Panc1 (cell line): ENCODE data around the gene EFNA2. TPM values are rescaled to one million over a fixed set of nuclear protein-coding genes. Genes with fewer than 3 reads are reported as not detected.

Experiments used
- ATAC-seq: fragments of 200-7000 bp; cut with Tn5 transposase; 2 replicates; pipeline ENCODE4 v1.9.1; 2020; ENCODE audit warnings: mild to moderate bottlenecking, moderate library complexity
- BruUV-seq: library from RNA; stranded (reverse); fragments of 400-500 nt; replicated peaks from 2 replicates; lab custom pipeline; 2021; lab: Mats Ljungman, UMichigan
- CTCF ChIA-PET: fragments of 300-600 bp; sonication (Branson Sonifier 250); formaldehyde crosslinking; loops from one replicate; lab custom pipeline; 2022; ENCODE audit warnings: antibody characterized with exemption; lab: Charles Lee
- POLR2A ChIA-PET: fragments of 300-600 bp; sonication (Branson Sonifier 250); formaldehyde crosslinking; loops from one replicate; lab custom pipeline; 2022; ENCODE audit warnings: antibody characterized with exemption; lab: Charles Lee
- DNase-seq: peaks from one replicate; pipeline ENCODE4 v3.0.0-alpha.2; 2010; ENCODE audit warnings: low read depth, low spot score
- H3K27ac ChIP-seq: 2 replicates; pipeline ENCODE4 v1.5.1; 2011; ENCODE audit warnings: mild to moderate bottlenecking, low read length, inconsistent platforms
- H3K27me3 ChIP-seq: fragments of 200-500 bp; sonication (Bioruptor generic); 2 replicates; pipeline ENCODE4 v1.6.0; 2014; ENCODE audit warnings: low read length, inconsistent platforms; ENCODE audit not compliant: control insufficient read depth, insufficient read depth
- H3K36me3 ChIP-seq: fragments of 200-500 bp; sonication (Bioruptor generic); 2 replicates; pipeline ENCODE4 v1.5.1; 2014; ENCODE audit warnings: inconsistent platforms, mild to moderate bottlenecking, low read length, moderate library complexity; ENCODE audit not compliant: control insufficient read depth, insufficient read depth
- H3K4me1 ChIP-seq: 2 replicates; pipeline ENCODE4 v1.5.1; 2011; ENCODE audit warnings: inconsistent platforms, mild to moderate bottlenecking, low read length, moderate library complexity; ENCODE audit not compliant: control insufficient read depth, insufficient read depth
- H3K4me3 ChIP-seq, 2 experiments: 2 replicates each; pipeline ENCODE4 v1.5.1; 2011 to 2012; ENCODE audit warnings: low read depth in 2 of 2, low read length in 2 of 2, mild to moderate bottlenecking in 2 of 2, inconsistent platforms in 1 of 2, moderate library complexity in 1 of 2
- H3K9me3 ChIP-seq: fragments of 200-500 bp; sonication (Bioruptor generic); 2 replicates; pipeline ENCODE4 v1.5.1; 2014; ENCODE audit warnings: low read depth, mild to moderate bottlenecking, inconsistent platforms, low read length, moderate library complexity; ENCODE audit not compliant: control insufficient read depth, insufficient read depth
- CTCF ChIP-seq: fragments of 450-650 bp; IDR thresholded peaks from 2 replicates; pipeline ENCODE4 v1.5.1; 2017; ENCODE audit warnings: mild to moderate bottlenecking
- POLR2AphosphoS5 ChIP-seq: IDR thresholded peaks from 2 replicates; pipeline ENCODE4 v1.6.1; 2012; ENCODE audit warnings: mild to moderate bottlenecking, low read depth, low read length, moderate library complexity
- REST ChIP-seq, 2 experiments: IDR thresholded peaks; 2 replicates each; pipeline ENCODE4 v1.6.1; 2011 to 2012; ENCODE audit warnings: low read depth in 2 of 2, control low read depth in 1 of 2, low read length in 1 of 2, mild to moderate bottlenecking in 1 of 2, moderate library complexity in 1 of 2; ENCODE audit not compliant: insufficient read depth in 1 of 2
- SIN3A ChIP-seq: IDR thresholded peaks from 2 replicates; pipeline ENCODE4 v1.6.1; 2012; ENCODE audit warnings: low read depth, mild to moderate bottlenecking, low read length, moderate library complexity, borderline replicate concordance; ENCODE audit not compliant: insufficient read depth
- TCF7L2 ChIP-seq: IDR thresholded peaks from 2 replicates; pipeline ENCODE4 v1.6.1; 2011; ENCODE audit warnings: mild to moderate bottlenecking, low read depth, low read length, inconsistent platforms
- in situ Hi-C: cut with HindIII; loops from 2 replicates; pipeline ENCODE4 v1.10.0; 2016; ENCODE audit warnings: low sequenced_read_pairs, low pct_unique_long_range_greater_than_20kb
- intact Hi-C: fragments of 100-400 bp; cut with micrococcal nuclease; formaldehyde crosslinking; loops from one replicate; pipeline ENCODE4 v1.10.0; 2022; ENCODE audit not compliant: unreplicated experiment
- total RNA-seq: library from RNA; stranded (reverse); gene quantifications from one replicate; pipeline ENCODE4 v1.2.1, GENCODE V29; 2021; ENCODE audit not compliant: unreplicated experiment

The EFNA2 gene
- total RNA-seq, 1 experiment from 2014 or later: 7.8 TPM

- no peaks in the 10 kb centered on the region for H3K9me3 ChIP-seq
- no peaks in the 10 kb centered on the region for H3K36me3 ChIP-seq
- ChIA-PET CTCF (no interaction called here), POLR2A (no interaction called here)
- H3K27me3 ChIP-seq: no peaks in the 10 kb centered on the region
- no peak for ATAC-seq
- in situ Hi-C loops: no loop called here
- DNase-seq: no peak
- no peak overlapping the region for H3K27ac ChIP-seq
- intact Hi-C loops: no loop called here
- TF ChIP-seq REST (IDR thresholded peaks at IDR 0.05; ENCODE audit: insufficient read depth in 1 of 2, low read depth in 2 of 2, low read length in 1 of 2) (no peak), POLR2AphosphoS5 (no peak), CTCF (no peak)
- BruUV-seq: no TSS peak
- no peak overlapping the region for H3K4me3 ChIP-seq
- peaks cover 23% of the 10 kb centered on the region for H3K4me1 ChIP-seq
Measured at GRCh38 chr19:1308718-1309117, 23.0 kb downstream of the EFNA2 start.

DNA sequence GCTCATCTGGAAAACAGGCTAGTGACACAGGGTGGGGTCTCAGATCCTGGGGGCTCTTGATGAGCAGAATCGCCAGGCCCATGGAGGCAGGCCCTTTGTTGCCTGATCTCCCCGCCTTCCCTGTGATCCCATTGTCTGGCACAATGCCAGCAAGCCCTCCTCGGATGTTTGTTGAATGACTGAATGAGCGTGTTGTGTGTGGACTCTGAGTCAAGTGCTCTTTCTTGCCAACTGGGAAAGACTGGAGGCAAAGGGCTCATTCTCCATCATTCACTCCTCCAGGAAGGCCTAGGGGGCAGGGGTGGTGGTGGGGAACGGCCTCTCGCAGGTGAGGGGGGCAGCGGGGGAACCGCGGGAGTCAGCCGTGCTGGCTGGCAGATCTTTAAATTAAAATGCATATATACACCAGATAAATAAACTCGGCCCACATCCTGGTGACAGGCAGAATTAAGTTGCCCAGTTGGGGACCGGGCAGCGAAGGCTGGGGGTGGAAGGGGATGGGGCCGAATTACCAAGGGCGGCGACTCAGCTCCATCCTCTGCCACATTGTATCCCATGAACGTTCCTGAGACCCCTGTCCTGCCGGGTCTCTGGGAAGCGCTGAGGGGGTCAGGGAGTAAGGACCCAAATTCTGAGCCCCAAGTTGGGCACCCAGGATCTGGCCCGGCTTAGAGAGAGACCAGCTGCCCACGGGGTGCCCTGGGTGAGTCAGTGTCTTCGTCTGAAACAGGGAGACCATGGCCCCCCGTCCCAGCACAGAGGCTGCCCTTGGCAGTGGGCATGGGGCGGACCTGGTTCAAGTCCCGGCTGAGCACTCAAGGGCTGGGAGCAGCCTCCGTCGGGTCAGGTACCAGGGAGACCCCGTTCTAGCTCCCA, 24.5 kb downstream of the EFNA2 start:
- BruUV-seq: no TSS peak
- ATAC-seq: no peak
- H3K27ac ChIP-seq: no peak overlapping the region
- H3K4me3 ChIP-seq: no peak overlapping the region
- ChIA-PET POLR2A (interaction anchor here (0.5 kb wide), 1 partner anchor 65 kb away, joined by 4 read pairs; no protein-coding TSS in a partner anchor), CTCF (interaction anchor here (0.6 kb wide), 1 partner anchor 558 kb away, joined by 4 read pairs; no protein-coding TSS in a partner anchor)
- in situ Hi-C loops (no loop called here), intact Hi-C loops (no loop called here)
- no peaks in the 10 kb centered on the region for H3K9me3 ChIP-seq
- TF ChIP-seq POLR2AphosphoS5: no peak
- no peak for TF ChIP-seq SIN3A
- TF ChIP-seq CTCF: no peak
- no peak for TF ChIP-seq TCF7L2
- no peak for TF ChIP-seq REST (IDR thresholded peaks at IDR 0.05; ENCODE audit: insufficient read depth in 1 of 2, low read depth in 2 of 2, low read length in 1 of 2)
- H3K4me1 ChIP-seq: peaks cover 30% of the 10 kb centered on the region
- H3K27me3 ChIP-seq: no peaks in the 10 kb centered on the region
- H3K36me3 ChIP-seq: no peaks in the 10 kb centered on the region
- DNase-seq: no peak
